Measurements from ENCODE around the gene IDH3B.

DNA sequence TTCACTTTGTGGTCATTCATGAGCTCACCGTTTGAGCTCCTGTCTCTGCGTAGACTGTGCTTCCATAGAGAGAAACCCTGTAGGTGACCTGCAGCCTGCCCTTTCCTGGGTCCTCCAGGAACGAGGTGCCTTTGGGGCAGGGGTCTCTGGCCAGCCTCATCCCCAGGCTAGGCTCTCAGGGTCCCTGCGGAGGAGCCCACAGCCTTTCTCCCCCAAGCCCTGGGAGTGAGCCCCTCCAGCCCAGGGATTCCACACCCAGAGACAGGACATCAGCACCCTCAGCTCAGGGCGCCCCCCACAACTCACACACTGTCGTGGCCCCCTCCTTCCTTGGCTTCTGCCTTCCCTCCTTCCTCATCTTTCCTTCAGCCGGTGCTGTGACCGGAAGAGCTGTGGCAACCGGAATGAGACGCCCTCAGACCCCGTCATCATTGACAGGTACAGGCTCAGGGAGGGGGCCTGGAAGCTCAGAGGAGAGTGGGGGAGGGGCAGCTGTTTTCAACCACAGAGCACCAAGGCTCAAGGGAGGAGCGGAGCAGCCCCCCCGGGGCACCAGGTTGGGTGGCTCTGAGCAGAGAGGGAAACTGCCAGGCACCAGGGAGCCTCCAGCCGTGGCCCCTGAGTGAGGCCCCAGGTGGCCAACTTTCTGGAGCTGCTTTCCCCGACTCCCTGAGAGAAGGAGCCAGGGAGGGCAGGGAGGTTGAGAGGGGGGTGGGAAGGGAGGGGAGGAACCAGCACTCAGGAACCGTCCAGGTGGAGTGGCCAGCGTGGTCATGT is 45.4 kb upstream of the IDH3B start:
- TF ChIP-seq, protein P1, sequence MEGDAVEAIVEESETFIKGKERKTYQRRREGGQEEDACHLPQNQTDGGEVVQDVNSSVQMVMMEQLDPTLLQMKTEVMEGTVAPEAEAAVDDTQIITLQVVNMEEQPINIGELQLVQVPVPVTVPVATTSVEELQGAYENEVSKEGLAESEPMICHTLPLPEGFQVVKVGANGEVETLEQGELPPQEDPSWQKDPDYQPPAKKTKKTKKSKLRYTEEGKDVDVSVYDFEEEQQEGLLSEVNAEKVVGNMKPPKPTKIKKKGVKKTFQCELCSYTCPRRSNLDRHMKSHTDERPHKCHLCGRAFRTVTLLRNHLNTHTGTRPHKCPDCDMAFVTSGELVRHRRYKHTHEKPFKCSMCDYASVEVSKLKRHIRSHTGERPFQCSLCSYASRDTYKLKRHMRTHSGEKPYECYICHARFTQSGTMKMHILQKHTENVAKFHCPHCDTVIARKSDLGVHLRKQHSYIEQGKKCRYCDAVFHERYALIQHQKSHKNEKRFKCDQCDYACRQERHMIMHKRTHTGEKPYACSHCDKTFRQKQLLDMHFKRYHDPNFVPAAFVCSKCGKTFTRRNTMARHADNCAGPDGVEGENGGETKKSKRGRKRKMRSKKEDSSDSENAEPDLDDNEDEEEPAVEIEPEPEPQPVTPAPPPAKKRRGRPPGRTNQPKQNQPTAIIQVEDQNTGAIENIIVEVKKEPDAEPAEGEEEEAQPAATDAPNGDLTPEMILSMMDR (IDR thresholded peaks at IDR 0.05), result no peak
- no peak for TF ChIP-seq POLR2AphosphoS5 (IDR thresholded peaks at IDR 0.05; ENCODE audit: insufficient read depth in 1 of 2, low read depth in 1 of 2)
